Psoas muscle (tissue), 8 donors: ENCODE measurements around the gene CUBN. TPM values are rescaled to one million over a fixed set of nuclear protein-coding genes. Genes with fewer than 3 reads are reported as not detected.
A peak's percentile ranks its signal among the peaks of the same experiment; 100 is the strongest.

Experiments used
- ATAC-seq, 4 donors: fragments of 200-7000 bp; cut with Tn5 transposase; one replicate each; pipeline ENCODE4 v1.9.1; 2020; ENCODE audit warnings: moderate library complexity in 3 of 4, mild to moderate bottlenecking in 2 of 4
- DNase-seq, 2 donors: peaks; one replicate each; pipeline ENCODE4 v3.0.0-alpha.2; 2020
- H3K27ac ChIP-seq: fragments of 200-600 bp; one replicate; pipeline ENCODE4 v1.8.0; 2022
- H3K27me3 ChIP-seq, 3 donors: fragments of 200-600 bp in 1 of 3; one replicate each; pipeline versions ENCODE4 v1.6.1 to v1.8.0; 2013 to 2022; ENCODE audit warnings: low read length in 2 of 3, mild to moderate bottlenecking in 2 of 3, moderate library complexity in 1 of 3; ENCODE audit not compliant: insufficient read depth in 3 of 3
- H3K36me3 ChIP-seq, 2 donors: fragments of 200-600 bp in 1 of 2; one replicate each; pipeline versions ENCODE4 v1.6.1 to v1.8.0; 2013 to 2022; ENCODE audit warnings: low read depth in 1 of 2, mild to moderate bottlenecking in 1 of 2, moderate library complexity in 1 of 2; ENCODE audit not compliant: insufficient read depth in 1 of 2
- H3K4me1 ChIP-seq: fragments of 200-600 bp; one replicate; pipeline ENCODE4 v1.8.0; 2022
- H3K4me3 ChIP-seq: fragments of 200-600 bp; one replicate; pipeline ENCODE4 v1.8.0; 2022; ENCODE audit warnings: mild to moderate bottlenecking
- H3K9me3 ChIP-seq: fragments of 200-600 bp; one replicate; pipeline ENCODE4 v1.8.0; 2022
- WGBS, 3 donors: extraction: QIAGEN DNeasy Blood & Tissue Kit; methylation state at CpG; one replicate each; pipeline versions ENCODE4 v1.1.6 to v1.1.7; 2013; 5-methylcytosine and 5-hydroxymethylcytosine counted together
- intact Hi-C, 2 donors: fragments of 100-400 bp; cut with DNase I; formaldehyde crosslinking; loops; one replicate each; pipeline versions ENCODE4 v1.11.0 to v1.14.2; 2022
- polyA plus RNA-seq, 3 donors: library from polyadenylated mRNA; stranded (reverse); fragments of 200-250 nt; gene quantifications; one replicate each; pipeline ENCODE4 v1.2.3, GENCODE V29; 2013
- total RNA-seq, 4 donors: library from RNA; stranded (reverse); fragmentation: NEBNext Ultra II Directional in 2 of 4; extraction: Animal tissue kit (Norgen Biotek cat#: 25700) in 2 of 4; gene quantifications; one replicate each; pipeline versions ENCODE4 v1.2.1 to v1.2.4, GENCODE V29; 2021 to 2023
- TF ChIP-seq, protein P1 (sequence below): fragments of 200-600 bp; IDR thresholded peaks from one replicate; pipeline ENCODE4 v1.8.0; 2022; ENCODE audit warnings: antibody characterized with exemption
- donor health status: healthy with polysubstance abuse.
- donor health status: DM: no; HTN: no; CAD: no; lungs with moderate emphysema.
- donor health status: Bipolar disorder and iron deficiency.
- donor health status: healthy.
- donor health status: DM: yes; HTN: yes; CAD: no.
- donor health status: DM: no; HTN: no; CAD: no.
- donor health status: DM: no; HTN: no; CAD: no.
- donor health status: DM: yes; HTN: yes; CAD: no.

Gene CUBN
- total and polyA plus RNA-seq, 7 donors: 0.07 to 1.1 (median 0.22) TPM

DNA sequence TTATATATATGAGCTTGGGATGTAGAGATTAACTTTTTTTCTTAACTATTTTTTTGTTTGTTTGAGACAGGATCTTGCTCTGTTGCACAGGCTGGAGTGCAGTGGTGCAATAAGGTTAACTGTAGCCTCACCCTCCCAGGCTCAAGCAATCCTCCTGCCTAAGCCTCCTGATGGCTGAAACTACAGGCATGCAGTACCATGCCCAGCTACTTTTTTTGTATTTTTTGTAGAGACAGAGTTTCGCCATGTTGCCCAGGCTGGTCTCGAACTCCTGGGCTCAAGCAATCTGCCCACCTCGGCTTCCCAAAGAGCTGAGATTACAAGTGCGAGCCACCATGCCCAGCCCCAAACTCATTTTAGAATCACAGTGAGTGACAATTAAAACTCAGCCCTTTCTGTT, 105.2 kb downstream of the CUBN start:
- WGBS, 3 donors: 96 to 99% (median 97%) methylated on average over 4 of the region's 4 CpGs
- Histone ChIP-seq H3K36me3 (no peaks in the 10 kb centered on the region), H3K4me1 (peaks cover 6% of the 10 kb centered on the region), H3K27ac (no peak overlapping the region), H3K27me3 (no peaks in the 10 kb centered on the region), H3K4me3 (no peak overlapping the region), H3K9me3 (no peaks in the 10 kb centered on the region)
- DNase-seq (no peak), ATAC-seq (no peak)
- intact Hi-C loops: no loop called here
- TF ChIP-seq, protein P1, sequence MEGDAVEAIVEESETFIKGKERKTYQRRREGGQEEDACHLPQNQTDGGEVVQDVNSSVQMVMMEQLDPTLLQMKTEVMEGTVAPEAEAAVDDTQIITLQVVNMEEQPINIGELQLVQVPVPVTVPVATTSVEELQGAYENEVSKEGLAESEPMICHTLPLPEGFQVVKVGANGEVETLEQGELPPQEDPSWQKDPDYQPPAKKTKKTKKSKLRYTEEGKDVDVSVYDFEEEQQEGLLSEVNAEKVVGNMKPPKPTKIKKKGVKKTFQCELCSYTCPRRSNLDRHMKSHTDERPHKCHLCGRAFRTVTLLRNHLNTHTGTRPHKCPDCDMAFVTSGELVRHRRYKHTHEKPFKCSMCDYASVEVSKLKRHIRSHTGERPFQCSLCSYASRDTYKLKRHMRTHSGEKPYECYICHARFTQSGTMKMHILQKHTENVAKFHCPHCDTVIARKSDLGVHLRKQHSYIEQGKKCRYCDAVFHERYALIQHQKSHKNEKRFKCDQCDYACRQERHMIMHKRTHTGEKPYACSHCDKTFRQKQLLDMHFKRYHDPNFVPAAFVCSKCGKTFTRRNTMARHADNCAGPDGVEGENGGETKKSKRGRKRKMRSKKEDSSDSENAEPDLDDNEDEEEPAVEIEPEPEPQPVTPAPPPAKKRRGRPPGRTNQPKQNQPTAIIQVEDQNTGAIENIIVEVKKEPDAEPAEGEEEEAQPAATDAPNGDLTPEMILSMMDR: no peak

DNA sequence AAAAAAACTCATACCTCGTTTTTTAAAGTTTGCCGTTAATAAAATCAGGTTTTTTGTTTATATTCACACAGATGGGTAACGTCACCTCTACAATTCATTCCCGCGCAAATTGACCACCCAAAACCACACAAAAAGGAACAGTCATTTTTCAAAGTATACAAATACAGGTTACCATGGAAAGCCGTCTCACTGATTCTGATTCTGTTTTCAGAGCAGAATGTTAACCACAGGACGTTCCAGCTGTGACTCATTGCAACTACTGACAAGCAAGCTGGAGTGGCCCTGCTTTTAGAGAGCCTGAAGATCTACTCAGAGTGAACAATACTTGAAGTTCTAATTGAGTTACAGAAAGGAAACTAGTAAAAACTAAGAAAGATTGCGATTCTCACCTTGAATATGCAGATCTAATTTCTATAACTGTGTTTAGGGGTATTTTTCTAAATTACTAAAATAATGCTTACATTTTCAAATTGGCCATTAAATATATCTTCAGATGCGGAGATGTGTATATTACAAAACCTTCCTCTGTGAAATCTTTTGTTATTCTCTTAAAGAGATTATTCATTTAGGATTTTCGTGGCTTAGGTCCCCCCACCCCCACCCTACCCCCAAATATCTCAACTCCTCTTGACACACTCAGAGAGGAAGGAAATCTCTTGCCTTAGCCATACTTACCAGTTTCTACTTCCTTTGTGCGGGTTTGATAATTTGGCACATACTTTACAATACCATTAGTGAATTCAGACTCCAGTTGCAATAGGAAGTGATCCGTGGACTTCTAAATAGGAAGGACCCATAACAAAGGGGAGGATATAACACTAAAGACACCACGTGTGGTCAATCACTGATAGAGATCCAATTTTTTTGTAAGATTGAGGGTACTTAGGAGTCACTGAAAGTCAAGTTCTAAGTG, 106.0 kb downstream of the CUBN start:
- no peak overlapping the region for H3K4me3 ChIP-seq
- ATAC-seq (peak; percentile 61 to 88 (median 78)), DNase-seq (no peak)
- H3K4me1 ChIP-seq: no peaks in the 10 kb centered on the region
- H3K36me3 ChIP-seq: no peaks in the 10 kb centered on the region
- TF ChIP-seq, protein P1: no peak
- peak overlapping the region; percentile 15 for H3K27ac ChIP-seq
- intact Hi-C loops: no loop called here
- no peaks in the 10 kb centered on the region for H3K27me3 ChIP-seq
- WGBS, 3 donors: 30 to 47% (median 35%) methylated on average over 13 of the region's 13 CpGs
- H3K9me3 ChIP-seq: no peaks in the 10 kb centered on the region

DNA sequence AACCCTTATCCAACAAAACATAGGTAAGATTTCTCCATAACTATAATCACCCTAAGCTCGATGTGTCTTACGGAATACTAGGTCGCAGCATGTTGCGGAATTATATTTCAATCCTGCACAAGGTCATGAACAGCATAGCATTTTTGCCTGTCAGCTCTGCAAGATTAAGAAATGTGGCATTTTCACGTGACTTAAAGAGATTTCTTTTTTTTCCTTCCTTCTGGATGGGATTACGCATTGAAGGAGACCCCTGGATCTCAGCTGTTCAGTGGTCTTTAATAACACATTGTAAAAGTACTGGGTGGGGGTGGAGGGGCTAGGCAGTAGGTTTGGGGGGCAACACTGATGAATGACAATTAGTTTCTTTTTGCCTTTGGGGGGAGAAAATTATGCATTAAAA, 106.7 kb downstream of the CUBN start:
- DNase-seq (no peak), ATAC-seq (peak in 2 of 4 donors; percentile 63 to 67)
- no peaks in the 10 kb centered on the region for H3K4me1 ChIP-seq
- WGBS, 3 donors: 44 to 75% (median 60%) methylated on average over 6 of the region's 6 CpGs
- intact Hi-C loops: no loop called here
- no peaks in the 10 kb centered on the region for H3K27me3 ChIP-seq
- TF ChIP-seq, protein P1: no peak
- no peak overlapping the region for H3K4me3 ChIP-seq
- H3K9me3 ChIP-seq: no peaks in the 10 kb centered on the region
- H3K36me3 ChIP-seq: no peaks in the 10 kb centered on the region
- H3K27ac ChIP-seq: no peak overlapping the region

DNA sequence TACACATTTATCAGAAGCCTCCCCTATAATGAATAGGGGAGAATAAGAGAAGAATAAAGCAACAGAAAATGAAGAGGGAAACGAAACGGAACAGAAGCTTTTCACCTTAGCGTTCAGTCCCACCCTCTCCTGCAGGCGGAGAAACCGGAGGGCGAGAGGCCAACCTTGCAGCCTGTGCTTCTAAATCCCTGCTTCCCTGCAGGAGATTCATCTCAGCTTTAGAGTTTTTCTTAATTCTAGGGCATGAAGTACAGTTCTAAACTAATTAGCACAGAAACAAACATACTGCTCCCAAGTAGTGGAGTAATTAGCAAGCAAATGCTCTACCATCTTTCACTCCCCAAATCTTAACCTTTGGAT, 107.2 kb downstream of the CUBN start:
- TF ChIP-seq, protein P1: no peak
- intact Hi-C loops: no loop called here
- Histone ChIP-seq H3K4me1 (no peaks in the 10 kb centered on the region), H3K27me3 (no peaks in the 10 kb centered on the region), H3K36me3 (no peaks in the 10 kb centered on the region), H3K4me3 (no peak overlapping the region), H3K9me3 (no peaks in the 10 kb centered on the region), H3K27ac (no peak overlapping the region)
- 44 to 62% (median 52%) methylated on average over 6 of the region's 6 CpGs for WGBS, 3 donors
- ATAC-seq: no peak
- DNase-seq: no peak
